ENCODE results near the gene ST6GALNAC4. TPM values are rescaled to one million over a fixed set of nuclear protein-coding genes. Genes with fewer than 3 reads are reported as not detected.

Gene ST6GALNAC4
- total and polyA plus RNA-seq, 9 of the 15 experiments (the other 6 are each of a cell fraction or from before 2014, with no cell fraction given) = 2.6 to 43.1 (median 15.4) TPM

GRCh38 chr9:127921557-127922120 is 4.8 kb upstream of the ST6GALNAC4 start (continued):
- 0 out of 2 replicates have a peak, but pooled peaks have one; percentile 22 for TF ChIP-seq ZC3H11A (IDR thresholded peaks at IDR 0.05; ENCODE audit: low read depth, low read length)
- TF ChIP-seq SRSF1 (IDR thresholded peaks at IDR 0.05; ENCODE audit: low read depth, low read length) = no peak
- TF ChIP-seq ARID4B (CRISPR knock-in tag; IDR thresholded peaks at IDR 0.05) = 0 out of 2 replicates have a peak, but pooled peaks have one; percentile 37
- TF ChIP-seq ZBTB1 (CRISPR knock-in tag; IDR thresholded peaks at IDR 0.05; ENCODE audit: borderline replicate concordance, low read depth) = no peak
- no peak for TF ChIP-seq ZNF232 (CRISPR knock-in tag; IDR thresholded peaks at IDR 0.05)
- no peak for TF ChIP-seq EHMT2 (IDR thresholded peaks at IDR 0.05)
- TF ChIP-seq ZBTB2 (IDR thresholded peaks at IDR 0.05) = no peak
- TF ChIP-seq KDM4B (IDR thresholded peaks at IDR 0.05; ENCODE audit: borderline replicate concordance in 2 of 2, low read depth in 1 of 2) = no peak
- no peak for TF ChIP-seq KLF1 (tag; IDR thresholded peaks at IDR 0.05)
- TF ChIP-seq RBM15 (IDR thresholded peaks at IDR 0.05; ENCODE audit: insufficient read depth, low read length) = no peak
- TF ChIP-seq ZNF24 (IDR thresholded peaks at IDR 0.05) = no peak
- TF ChIP-seq L3MBTL2 (IDR thresholded peaks at IDR 0.05) = 0 out of 2 replicates have a peak, but pooled peaks have one; percentile 24
- TF ChIP-seq RBFOX2 (IDR thresholded peaks at IDR 0.05; ENCODE audit: low read depth, low read length) = no peak
- TF ChIP-seq ZBTB33 (CRISPR knock-in tag; IDR thresholded peaks at IDR 0.05) = peak; percentile 87
- TF ChIP-seq CTCFL (IDR thresholded peaks at IDR 0.05; ENCODE audit: borderline replicate concordance, insufficient read depth, low read depth, low read length, poor library complexity, severe bottlenecking) = no peak
- TF ChIP-seq TGIF2 (CRISPR knock-in tag; IDR thresholded peaks at IDR 0.05) = 0 out of 2 replicates have a peak, but pooled peaks have one; percentile 24
- TF ChIP-seq ELF2 (CRISPR knock-in tag; IDR thresholded peaks at IDR 0.05) = no peak
